ENCODE data around the gene OR6V1.

DNA sequence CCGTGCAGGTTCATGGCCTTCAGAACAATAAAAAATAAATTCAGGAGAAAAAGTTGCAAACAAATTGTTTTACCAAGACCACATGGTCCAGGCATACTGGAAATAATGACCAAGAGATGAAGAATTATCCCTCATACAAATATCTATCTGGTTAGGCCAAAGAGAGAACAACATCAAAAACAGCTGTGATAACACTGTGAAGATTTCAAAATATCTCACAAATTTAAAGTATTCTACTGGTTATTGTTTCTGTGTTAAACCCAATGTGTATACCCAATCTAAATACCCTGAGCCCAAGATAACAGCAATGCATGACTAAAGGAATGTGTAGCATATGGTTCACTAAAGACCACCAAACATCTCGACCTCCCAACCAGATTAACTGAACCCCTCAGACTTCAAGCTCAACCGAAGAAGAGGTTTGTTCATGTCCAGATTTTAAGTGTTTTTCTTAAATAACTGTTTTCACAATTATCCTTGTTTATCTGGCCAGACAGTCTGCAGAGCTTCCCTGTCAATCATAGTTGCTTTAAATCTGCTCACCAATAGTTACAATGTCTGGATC is 36.1 kb upstream of the OR6V1 start:
- TF ChIP-seq SNAI2 (CRISPR knock-in tag; IDR thresholded peaks at IDR 0.05) (no peak), ARNTL (CRISPR knock-in tag; IDR thresholded peaks at IDR 0.05; ENCODE audit: borderline replicate concordance, low read depth) (no peak)
